ENCODE data around the gene TMEM178B. TPM values are rescaled to one million over a fixed set of nuclear protein-coding genes. Genes with fewer than 3 reads are reported as not detected.

The TMEM178B gene
- total and polyA plus RNA-seq, 9 of the 15 experiments (the other 6 are each of a cell fraction or from before 2014, with no cell fraction given) = under 0.01 to 0.03 (median 0.01) TPM; not detected in 5

DNA sequence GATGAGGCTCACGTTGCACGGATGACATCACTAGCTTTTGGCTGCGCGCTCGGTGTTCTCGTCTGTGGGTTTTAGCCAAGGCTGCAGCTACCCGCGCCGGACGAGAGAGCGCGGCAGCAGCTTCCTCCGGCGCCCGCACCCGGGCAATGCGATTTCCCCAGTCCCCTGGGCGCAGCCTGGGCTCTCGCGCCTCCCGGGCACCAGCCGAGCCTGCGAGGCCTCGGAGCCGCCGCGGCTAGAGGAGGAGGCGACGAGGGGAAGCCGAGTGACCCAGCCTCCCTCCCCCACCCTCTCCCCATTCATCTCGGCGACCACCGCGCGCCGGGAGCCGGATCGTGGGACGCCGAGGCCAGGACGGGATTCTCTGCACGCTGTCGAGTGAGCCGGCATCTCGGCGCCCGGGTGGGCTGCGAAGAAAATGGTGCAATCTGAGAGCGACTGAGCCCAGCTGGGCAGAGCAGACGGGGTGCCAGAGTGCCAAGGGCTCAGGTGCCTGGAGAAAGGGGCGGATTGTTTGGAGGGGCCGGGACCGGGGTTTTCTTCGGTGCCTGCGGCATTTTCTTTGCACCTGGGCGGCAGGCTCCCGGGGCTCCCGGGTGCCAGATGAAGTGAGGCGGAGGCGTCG, 1.2 kb upstream of the TMEM178B start:
- BruUV-seq (replicated peaks) = no TSS peak
- Histone ChIP-seq H2AFZ (ENCODE audit: low read depth, low read length) (no peak overlapping the region), H3K79me2 (ENCODE audit: control insufficient read depth, insufficient read depth, low read length) (no peaks in the 10 kb centered on the region), H3K9me1 (ENCODE audit: control insufficient read depth, insufficient read depth, low read length) (no peaks in the 10 kb centered on the region), H3K4me1 (replicated peaks in 1 of 2; ENCODE audit: control insufficient read depth in 2 of 2, insufficient read depth in 2 of 2, low read length in 2 of 2) (peaks cover 0 to 31% of the 10 kb centered on the region in 2 experiments; a peak in 2 of 5 replicates), H3K4me3 (no peak overlapping the region), H3K9me3 (replicated peaks; ENCODE audit: control insufficient read depth, insufficient read depth, low read depth, low read length) (no peaks in the 10 kb centered on the region), H4K20me1 (replicated peaks; ENCODE audit: control insufficient read depth, insufficient read depth, low read length) (no peaks in the 10 kb centered on the region; the same call in 1 of the 2 replicates), H3K9ac (ENCODE audit: insufficient read depth in 1 of 2, low read depth in 2 of 2, low read length in 2 of 2) (no peak overlapping the region), H3K27me3 (ENCODE audit: control insufficient read depth in 2 of 2, insufficient read depth in 2 of 2, low read length in 2 of 2) (peaks cover 50 to 56% of the 10 kb centered on the region in 2 experiments), H3K27ac (ENCODE audit: extremely low read depth, low read depth, low read length) (no peak overlapping the region), H3K36me3 (ENCODE audit: control insufficient read depth, insufficient read depth, low read length) (no peaks in the 10 kb centered on the region), H3K4me2 (ENCODE audit: insufficient read depth, low read length) (no peak overlapping the region)
- CTCF ChIA-PET (ENCODE audit: low intra/inter-chr PET ratio) = no interaction called here
- POLR2A ChIA-PET = interaction anchor here (0.6 kb wide), 1 partner anchor 393 kb away, joined by 4 read pairs; no protein-coding TSS in a partner anchor
- WGBS (ENCODE audit: insufficient coverage, low coverage, missing lambda C conversion rate) = 10% methylated on average over 57 of the region's 61 CpGs
- no peak for FAIRE-seq
- in situ Hi-C loops (cut with MboI) (no loop called here), intact Hi-C loops (cut with micrococcal nuclease) (loop anchor here (5.0 to 10.0 kb wide), 2 partner anchors 460 to 582 kb away; no protein-coding TSS in a partner anchor)
- TF ChIP-seq RB1 (IDR thresholded peaks at IDR 0.05; ENCODE audit: low read depth) (no peak), PCBP1 (IDR thresholded peaks at IDR 0.05; ENCODE audit: low read depth, low read length, poor library complexity, severe bottlenecking) (peak; percentile 58)
- ATAC-seq = 0 out of 3 replicates have a peak, but pooled peaks have one; percentile 16
- no peak for DNase-seq (ENCODE audit: extremely low read depth in 1 of 4, low spot score in 3 of 4)

DNA sequence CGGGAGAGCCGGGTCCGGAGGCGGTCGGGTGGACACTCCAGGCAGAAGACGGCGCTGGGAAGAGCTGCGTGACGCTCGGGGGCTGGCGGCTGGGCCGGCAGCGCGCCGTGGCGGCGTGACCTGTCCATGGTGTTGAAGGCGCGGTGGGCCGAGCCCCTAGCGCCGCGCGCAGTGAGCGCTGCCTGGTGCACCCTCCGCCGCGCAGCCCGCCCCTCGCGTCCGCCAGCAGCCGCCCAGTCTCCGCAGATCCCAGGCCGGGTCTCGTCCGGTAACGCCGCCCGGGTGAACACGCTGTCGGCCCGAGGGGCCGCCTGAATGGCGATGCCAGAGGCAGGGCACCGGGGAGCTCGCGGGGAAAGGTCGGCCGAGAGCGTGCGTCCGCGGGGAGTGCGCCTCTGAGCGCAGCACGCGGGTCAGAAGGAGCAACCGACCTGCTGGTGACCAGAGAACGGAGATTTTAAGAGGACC, 657 bp upstream of the TMEM178B start:
- H3K27ac ChIP-seq (ENCODE audit: extremely low read depth, low read depth, low read length) = no peak overlapping the region
- no peaks in the 10 kb centered on the region; the same call in 1 of the 2 replicates for H4K20me1 ChIP-seq (replicated peaks; ENCODE audit: control insufficient read depth, insufficient read depth, low read length)
- no peaks in the 10 kb centered on the region for H3K79me2 ChIP-seq (ENCODE audit: control insufficient read depth, insufficient read depth, low read length)
- no peak overlapping the region for H2AFZ ChIP-seq (ENCODE audit: low read depth, low read length)
- ChIA-PET POLR2A (no interaction called here), CTCF (ENCODE audit: low intra/inter-chr PET ratio) (no interaction called here)
- 11% methylated on average over 47 of the region's 60 CpGs for WGBS (ENCODE audit: insufficient coverage, low coverage, missing lambda C conversion rate)
- peaks cover 49 to 56% of the 10 kb centered on the region in 2 experiments for H3K27me3 ChIP-seq (ENCODE audit: control insufficient read depth in 2 of 2, insufficient read depth in 2 of 2, low read length in 2 of 2)
- no peak overlapping the region for H3K4me3 ChIP-seq
- H3K4me2 ChIP-seq (ENCODE audit: insufficient read depth, low read length) = no peak overlapping the region
- FAIRE-seq (no peak), ATAC-seq (peak; percentile 54; the same call in 2 of the 3 replicates), DNase-seq (ENCODE audit: extremely low read depth in 1 of 4, low spot score in 3 of 4) (no peak)
- H3K9me1 ChIP-seq (ENCODE audit: control insufficient read depth, insufficient read depth, low read length) = no peaks in the 10 kb centered on the region
- H3K9ac ChIP-seq (ENCODE audit: insufficient read depth in 1 of 2, low read depth in 2 of 2, low read length in 2 of 2) = no peak overlapping the region
- peaks cover 0 to 31% of the 10 kb centered on the region in 2 experiments; a peak in 2 of 5 replicates for H3K4me1 ChIP-seq (replicated peaks in 1 of 2; ENCODE audit: control insufficient read depth in 2 of 2, insufficient read depth in 2 of 2, low read length in 2 of 2)
- BruUV-seq (replicated peaks) = no TSS peak
- intact Hi-C loops (cut with micrococcal nuclease) = loop anchor here (5.0 to 10.0 kb wide), 2 partner anchors 459 to 582 kb away; no protein-coding TSS in a partner anchor
- H3K9me3 ChIP-seq (replicated peaks; ENCODE audit: control insufficient read depth, insufficient read depth, low read depth, low read length) = no peaks in the 10 kb centered on the region
- in situ Hi-C loops (cut with MboI) = no loop called here
- H3K36me3 ChIP-seq (ENCODE audit: control insufficient read depth, insufficient read depth, low read length) = no peaks in the 10 kb centered on the region
- no peak for TF ChIP-seq STAG1 (CRISPR knock-in tag; IDR thresholded peaks at IDR 0.05; ENCODE audit: borderline replicate concordance)
- TF ChIP-seq, protein P1, sequence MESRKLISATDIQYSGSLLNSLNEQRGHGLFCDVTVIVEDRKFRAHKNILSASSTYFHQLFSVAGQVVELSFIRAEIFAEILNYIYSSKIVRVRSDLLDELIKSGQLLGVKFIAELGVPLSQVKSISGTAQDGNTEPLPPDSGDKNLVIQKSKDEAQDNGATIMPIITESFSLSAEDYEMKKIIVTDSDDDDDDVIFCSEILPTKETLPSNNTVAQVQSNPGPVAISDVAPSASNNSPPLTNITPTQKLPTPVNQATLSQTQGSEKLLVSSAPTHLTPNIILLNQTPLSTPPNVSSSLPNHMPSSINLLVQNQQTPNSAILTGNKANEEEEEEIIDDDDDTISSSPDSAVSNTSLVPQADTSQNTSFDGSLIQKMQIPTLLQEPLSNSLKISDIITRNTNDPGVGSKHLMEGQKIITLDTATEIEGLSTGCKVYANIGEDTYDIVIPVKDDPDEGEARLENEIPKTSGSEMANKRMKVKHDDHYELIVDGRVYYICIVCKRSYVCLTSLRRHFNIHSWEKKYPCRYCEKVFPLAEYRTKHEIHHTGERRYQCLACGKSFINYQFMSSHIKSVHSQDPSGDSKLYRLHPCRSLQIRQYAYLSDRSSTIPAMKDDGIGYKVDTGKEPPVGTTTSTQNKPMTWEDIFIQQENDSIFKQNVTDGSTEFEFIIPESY (CRISPR knock-in tag; IDR thresholded peaks at IDR 0.05) = peak; percentile 58; the same call in 1 of the 2 replicates
